Embryonic facial prominence (tissue), 1 donor: ENCODE measurements around the gene AMBRA1.

Experiments
- DNase-seq: peaks from one replicate; pipeline ENCODE4 v3.0.0-alpha.2; 2016; ENCODE audit errors: extremely low spot score

Gene AMBRA1

DNA sequence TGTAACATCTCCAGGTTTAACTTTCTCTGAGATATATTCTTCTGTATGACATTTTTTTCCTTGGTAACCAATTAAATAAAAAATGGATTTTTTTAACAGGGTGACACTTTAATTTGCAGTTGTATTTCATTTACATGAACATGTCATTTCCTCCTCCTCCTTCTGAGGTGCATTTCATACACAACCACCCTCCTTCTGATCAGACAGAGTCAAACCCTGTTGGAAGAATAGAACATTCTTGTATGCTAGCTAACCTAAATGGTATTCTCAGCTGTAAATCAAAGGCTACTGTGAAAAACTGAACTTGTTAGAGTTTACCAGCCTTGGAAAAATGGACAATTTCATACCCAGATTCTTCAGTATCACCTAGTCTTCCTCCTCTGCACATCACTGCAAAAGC lies 149.5 kb downstream of the AMBRA1 start:
- no peak for DNase-seq

GRCh38 chr11:46438211-46438610 lies 155.6 kb downstream of the AMBRA1 start:
- no peak for DNase-seq

DNA sequence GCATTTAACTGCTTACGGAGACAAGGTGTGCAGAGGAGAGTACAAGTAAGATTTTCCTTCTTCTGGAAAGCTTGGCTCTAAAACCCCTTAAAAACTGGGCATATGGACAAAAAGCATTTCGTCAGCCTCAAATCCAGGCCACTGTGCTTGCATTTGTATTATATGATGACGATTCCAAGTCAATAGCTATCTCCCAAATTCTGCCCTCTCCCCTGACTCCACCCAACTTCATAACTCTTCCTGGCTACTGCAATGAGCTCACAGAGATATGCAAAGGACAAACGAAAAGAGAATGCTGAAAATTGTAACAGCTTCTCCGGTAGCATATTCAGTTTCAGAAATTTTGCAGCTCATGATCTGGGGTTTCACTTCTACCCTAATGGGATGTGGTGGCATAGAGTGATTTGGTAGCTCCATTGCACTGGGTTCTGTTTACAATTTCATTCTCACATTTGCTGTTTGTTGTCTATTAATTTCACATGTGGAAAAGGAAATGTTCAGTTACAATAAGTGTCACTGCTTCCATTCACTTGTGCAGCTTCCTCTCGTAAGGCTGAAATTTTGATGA lies 156.6 kb downstream of the AMBRA1 start:
- no peak for DNase-seq

- DNase-seq = no peak
Observed at GRCh38 chr11:46436113-46436512, 157.7 kb downstream of the AMBRA1 start.

- no peak for DNase-seq
Observed at GRCh38 chr11:46435679-46436078, 158.1 kb downstream of the AMBRA1 start.

DNA sequence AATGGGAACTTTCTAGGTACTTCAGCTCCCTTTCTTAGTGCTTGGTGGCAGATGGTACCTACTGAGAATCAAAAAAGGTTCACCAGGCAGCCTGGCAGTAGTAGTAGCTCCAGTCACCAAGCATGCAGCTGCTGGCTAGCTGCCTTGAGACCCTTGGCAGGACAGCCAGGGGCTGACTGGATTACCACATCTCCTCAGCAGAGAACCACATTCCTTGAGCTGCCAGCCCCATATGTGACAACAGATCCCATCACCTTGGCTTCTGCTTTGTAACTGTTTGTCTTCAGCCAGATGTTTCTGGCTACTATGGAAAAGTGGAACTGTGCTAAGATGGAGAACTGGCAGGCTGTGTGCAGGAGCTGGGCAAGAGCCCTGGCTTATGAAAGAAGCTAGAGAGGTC lies 162.6 kb downstream of the AMBRA1 start:
- no peak for DNase-seq

DNA sequence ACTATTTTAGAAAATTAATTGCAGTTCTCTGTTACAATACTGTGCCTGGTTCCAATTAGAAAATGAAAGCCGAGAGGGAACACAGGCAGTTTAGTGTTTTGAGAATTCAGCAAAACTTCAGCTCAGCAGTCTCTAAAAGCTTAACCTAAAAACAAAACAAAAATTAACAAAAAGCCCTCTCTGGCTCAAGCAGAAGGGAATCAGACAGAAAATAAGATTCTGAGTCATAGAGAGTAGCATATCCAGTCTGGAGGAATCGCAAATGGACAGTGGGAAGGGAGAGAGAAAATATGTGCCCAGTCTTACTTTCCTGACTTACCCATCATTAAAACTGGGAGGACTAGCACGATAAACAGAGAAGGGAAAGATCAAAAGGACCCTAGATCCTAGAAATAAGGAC lies 164.1 kb downstream of the AMBRA1 start:
- DNase-seq = no peak

DNA sequence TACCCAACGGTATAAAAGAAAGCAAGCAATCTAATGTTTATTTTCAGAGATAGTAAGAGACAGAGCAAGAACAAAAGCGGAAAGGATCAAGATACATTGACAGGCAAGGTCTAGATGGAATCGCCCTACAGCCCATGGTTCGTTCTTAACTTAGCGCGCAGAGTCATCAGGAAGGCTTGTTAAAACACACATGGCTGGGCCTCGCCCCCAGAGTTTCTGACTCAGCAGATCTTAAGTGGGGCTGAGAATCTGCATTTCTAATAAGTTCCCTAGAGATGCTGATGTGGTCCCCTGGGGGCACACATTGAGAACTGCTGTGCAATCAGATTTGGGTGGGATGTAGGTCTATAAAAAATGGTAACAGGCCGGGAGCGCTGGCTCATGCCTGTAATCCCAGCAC lies 166.5 kb downstream of the AMBRA1 start:
- no peak for DNase-seq

DNA sequence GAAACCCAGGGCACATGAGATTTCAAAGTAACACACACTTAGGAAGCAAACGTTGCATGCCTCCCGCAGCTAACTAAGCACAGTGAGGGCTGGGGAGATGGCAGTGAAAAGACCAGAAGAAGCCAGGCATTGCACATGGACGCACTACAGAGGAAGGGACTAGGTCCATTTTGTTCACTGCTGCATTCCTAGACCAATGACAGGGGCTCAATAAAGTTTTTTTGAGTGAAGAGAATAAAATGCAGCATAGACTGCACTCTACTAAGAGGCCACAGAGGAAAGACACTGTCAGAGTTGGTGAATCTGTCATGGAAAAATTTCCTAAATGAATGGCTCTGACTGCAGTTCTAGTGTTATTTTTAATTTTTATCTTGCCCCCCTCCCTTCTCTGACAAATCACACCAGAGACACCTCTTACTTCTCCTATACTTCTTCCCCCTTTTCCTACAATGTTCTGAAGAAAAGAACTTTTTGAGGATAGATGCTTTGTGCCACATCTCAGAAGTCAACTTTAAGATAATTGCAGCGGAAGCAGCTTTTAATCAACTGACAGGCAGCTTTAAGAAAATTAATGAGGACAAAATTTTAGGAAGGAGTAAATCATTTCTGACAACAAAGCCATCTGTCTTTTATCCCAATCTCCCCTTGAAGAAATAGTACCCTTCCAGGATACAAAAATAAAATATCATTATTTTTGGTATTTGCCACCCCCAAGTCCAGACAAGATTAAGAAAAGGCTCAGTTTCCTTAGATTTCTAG lies 167.4 kb downstream of the AMBRA1 start:
- no peak for DNase-seq

- no peak for DNase-seq
Observed at GRCh38 chr11:46422588-46422987, 171.2 kb downstream of the AMBRA1 start.

DNA sequence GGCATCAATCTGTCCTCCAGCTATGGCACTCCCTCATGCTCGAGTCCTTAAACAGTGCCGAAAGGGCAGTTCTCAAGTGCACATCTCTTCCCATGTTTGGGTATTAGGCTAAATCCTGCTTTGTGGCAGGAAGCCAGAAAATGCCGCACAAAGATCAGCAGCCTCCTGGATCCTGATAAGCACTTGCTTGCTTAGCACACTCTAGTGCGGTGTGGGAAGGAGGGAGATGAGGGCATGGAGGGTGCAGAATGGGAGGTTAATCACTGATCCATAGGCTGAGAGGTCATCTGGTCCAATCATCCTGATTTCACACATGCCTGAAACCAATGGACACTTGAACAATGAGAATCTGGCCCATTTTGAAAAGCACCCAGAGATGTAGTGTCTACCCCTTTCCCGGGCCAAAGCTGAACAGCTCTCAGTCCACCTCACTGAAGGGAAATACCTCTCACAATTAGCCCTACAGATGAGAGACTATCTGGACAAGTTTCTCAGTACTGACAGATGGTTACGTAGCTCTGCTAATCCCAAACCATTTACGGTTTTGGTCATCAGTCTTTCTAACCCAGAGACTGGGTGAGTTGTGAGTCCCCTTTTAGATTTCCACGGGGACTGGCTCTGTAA lies 172.5 kb downstream of the AMBRA1 start:
- DNase-seq = no peak

DNA sequence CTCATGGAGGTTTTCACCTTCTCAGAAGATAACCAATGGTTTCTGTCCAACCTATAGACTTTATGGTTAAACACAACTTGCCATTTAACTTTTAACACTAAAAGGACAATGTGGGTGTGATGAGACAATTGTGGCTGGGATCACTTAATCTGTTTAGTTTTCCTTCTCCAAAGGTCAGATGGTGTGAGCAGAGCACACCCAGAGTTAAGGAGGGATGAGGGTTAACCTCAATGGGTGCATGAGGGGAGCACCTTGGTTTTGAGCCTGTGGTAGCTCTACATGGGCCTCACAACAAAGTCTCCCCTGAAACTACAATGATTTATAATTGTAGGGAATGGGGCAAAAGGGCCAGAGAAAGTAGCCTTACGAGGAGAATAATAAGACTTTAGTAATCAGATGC lies 173.3 kb downstream of the AMBRA1 start:
- no peak for DNase-seq

DNA sequence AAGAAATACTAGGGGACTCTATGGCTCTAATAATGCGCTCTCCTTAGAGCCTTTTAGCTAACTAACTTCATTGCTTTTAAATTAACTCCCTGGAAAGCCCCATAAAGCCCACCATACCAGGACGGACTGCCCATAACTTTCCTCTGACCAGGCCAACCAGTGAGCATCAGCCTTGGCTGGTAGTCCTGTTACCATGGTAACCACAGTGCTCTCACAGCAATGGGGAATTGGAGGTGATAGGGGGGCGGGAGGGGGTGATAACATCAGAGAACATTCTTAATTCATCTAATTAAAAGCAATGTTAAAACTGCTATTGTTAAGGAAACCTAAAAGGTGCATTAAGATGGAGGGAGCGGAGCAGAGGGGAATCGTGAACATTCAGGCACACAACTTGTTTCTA lies 175.1 kb downstream of the AMBRA1 start:
- no peak for DNase-seq

- no peak for DNase-seq
Observed at GRCh38 chr11:46417711-46418110, 176.1 kb downstream of the AMBRA1 start.

DNA sequence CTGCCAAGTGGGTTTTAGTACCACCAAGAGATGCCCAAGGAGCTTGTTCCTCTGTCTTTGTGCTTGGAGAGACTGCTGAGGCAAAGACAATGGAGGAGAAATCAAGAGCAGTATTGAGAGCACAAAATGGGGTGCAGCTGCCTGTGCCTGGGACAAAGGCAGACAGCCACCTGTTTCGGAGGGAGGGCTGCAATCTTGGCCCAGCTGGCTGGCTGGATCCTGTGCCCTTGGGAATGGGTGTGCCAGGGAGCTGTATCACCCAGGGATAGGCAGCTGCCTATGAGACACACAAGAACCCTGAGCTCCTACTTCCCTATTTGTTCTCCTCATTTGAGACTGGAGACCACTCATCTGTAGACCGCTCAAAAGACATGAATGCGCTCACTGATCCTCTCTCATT lies 178.9 kb downstream of the AMBRA1 start:
- no peak for DNase-seq

- DNase-seq = no peak
Observed at GRCh38 chr11:46414466-46414796, 179.4 kb downstream of the AMBRA1 start.

- DNase-seq = no peak
Observed at GRCh38 chr11:46413760-46414465, 179.9 kb downstream of the AMBRA1 start.

- no peak for DNase-seq
Observed at GRCh38 chr11:46410021-46410420, 183.8 kb downstream of the AMBRA1 start.

- DNase-seq = no peak
Observed at GRCh38 chr11:46408407-46408986, 185.3 kb downstream of the AMBRA1 start.

DNA sequence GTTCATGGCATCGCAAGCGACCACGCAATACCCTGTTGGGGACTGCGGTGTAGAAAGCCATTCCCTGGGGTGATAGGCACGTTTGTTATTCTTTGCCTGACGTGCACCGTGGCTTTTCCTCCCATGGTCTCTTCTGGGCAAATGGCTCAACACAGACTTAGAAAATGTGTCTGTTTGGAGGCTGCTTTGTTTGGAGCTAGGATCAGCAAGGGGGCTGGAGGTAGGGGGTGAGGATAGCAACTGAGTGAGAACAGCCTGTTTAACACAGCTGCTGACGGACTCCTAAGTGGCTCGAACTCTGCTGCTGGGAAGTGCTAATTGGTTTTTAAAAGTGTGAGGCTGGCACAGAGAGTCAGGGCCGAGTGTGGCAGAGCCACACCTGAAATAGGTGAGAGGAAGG lies 186.2 kb downstream of the AMBRA1 start:
- DNase-seq = no peak

- DNase-seq = no peak
Observed at GRCh38 chr11:46404476-46405017, 189.3 kb downstream of the AMBRA1 start.
